C4-2B (cell line): Measurements from ENCODE around the gene TJP1.

Experiments used
- H3K27ac ChIP-seq: fragments of 450-650 bp; 2 replicates; pipeline ENCODE4 v1.5.1; 2017
- CTCF ChIP-seq: fragments of 450-650 bp; conservative IDR thresholded peaks from 2 replicates; pipeline ENCODE4 v1.5.1; 2017; ENCODE audit warnings: mild to moderate bottlenecking
- ZFX ChIP-seq: fragments of 450-650 bp; IDR thresholded peaks from 2 replicates; pipeline ENCODE4 v1.6.1; 2017

TJP1 gene

GRCh38 chr15:29785642-29786041, 36.6 kb downstream of the TJP1 start:
- TF ChIP-seq CTCF: no peak
- TF ChIP-seq ZFX: no peak

DNA sequence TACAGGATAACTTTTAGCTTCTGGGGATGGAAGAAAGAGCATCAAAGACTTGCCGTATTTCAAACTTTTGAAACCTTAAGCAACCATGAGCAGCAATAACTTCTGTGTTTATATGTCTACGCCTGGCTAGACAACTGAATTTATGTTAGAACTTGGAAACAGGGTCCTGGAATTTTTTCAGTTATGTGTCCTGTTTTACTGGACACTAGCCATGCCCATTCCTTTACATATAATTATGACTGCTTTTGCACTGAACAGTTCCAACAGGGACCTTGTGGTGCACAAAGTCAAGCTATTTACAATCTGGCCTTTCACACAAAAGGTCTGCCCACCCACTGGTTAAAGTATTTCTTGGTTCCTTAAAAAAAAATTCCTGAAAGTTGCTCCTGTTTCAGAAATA, 37.1 kb downstream of the TJP1 start:
- no peak for TF ChIP-seq ZFX
- no peak for TF ChIP-seq CTCF

More at GRCh38 chr15:29785642-29786041, 36.6 kb downstream of the TJP1 start:
- no peak overlapping the region for H3K27ac ChIP-seq

GRCh38 chr15:29784413-29784812, 37.9 kb downstream of the TJP1 start:
- TF ChIP-seq ZFX (no peak), CTCF (no peak)
- H3K27ac ChIP-seq: peak overlapping the region; percentile 42; the same call in 1 of the 2 replicates

More for the DNA sequence above, 37.1 kb downstream of the TJP1 start:
- H3K27ac ChIP-seq: no peak overlapping the region

DNA sequence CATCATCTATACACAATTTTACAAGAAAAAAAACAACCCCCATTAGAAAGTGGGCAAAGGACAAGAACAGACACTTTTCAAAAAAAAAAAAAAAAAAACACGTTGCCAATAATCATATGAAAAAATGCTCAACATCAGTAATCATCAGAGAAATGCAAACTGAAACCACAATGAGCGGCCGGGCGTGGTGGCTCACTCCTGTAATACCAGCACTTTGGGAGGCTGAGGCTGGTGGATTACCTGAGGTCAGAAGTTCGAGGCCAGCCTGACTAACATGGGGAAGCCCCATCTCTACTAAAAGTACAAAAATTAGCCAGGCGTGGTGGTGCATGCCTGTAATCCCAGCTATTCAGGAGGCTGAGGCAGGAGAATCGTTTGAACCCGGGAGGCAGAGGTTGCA, 39.5 kb downstream of the TJP1 start:
- peak overlapping the region; percentile 17 for H3K27ac ChIP-seq

- TF ChIP-seq CTCF (no peak), ZFX (no peak)
- H3K27ac ChIP-seq: no peak overlapping the region; the same call in 1 of the 2 replicates
Observed at GRCh38 chr15:29778382-29778781, 43.9 kb downstream of the TJP1 start.

GRCh38 chr15:29776859-29777258, 45.4 kb downstream of the TJP1 start:
- TF ChIP-seq ZFX (no peak), CTCF (no peak)
- H3K27ac ChIP-seq: no peak overlapping the region

GRCh38 chr15:29774900-29775299, 47.4 kb downstream of the TJP1 start:
- TF ChIP-seq ZFX: no peak
- no peak for TF ChIP-seq CTCF
- no peak overlapping the region for H3K27ac ChIP-seq

DNA sequence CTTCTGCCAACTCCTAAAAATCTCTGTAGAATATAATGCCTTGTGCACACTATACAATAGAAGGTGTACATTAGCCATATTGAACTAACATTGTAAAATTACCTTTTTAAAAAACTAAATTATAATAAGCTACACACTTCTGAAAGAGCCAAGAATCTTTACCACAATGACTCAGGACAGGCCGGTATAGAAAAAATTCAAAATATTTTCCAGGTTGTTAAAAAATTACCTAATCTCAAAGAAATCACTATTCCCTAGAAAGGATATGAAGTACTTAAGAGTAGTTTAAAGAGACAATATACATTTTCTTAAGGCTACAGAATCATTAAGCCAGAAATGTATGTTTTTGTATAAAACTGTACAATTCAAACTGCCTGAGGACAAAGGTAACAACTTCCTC, 48.5 kb downstream of the TJP1 start:
- TF ChIP-seq ZFX (no peak), CTCF (no peak)
- no peak overlapping the region for H3K27ac ChIP-seq
